ENCODE data around the gene TMEM8B.
A peak's percentile ranks its signal among the peaks of the same experiment; 100 is the strongest.
"Not testable (repeated sequence)": the region's sequence is repeated elsewhere in the genome, so short reads cannot be mapped to it uniquely, and the experiment has no call there.

The TMEM8B gene

DNA sequence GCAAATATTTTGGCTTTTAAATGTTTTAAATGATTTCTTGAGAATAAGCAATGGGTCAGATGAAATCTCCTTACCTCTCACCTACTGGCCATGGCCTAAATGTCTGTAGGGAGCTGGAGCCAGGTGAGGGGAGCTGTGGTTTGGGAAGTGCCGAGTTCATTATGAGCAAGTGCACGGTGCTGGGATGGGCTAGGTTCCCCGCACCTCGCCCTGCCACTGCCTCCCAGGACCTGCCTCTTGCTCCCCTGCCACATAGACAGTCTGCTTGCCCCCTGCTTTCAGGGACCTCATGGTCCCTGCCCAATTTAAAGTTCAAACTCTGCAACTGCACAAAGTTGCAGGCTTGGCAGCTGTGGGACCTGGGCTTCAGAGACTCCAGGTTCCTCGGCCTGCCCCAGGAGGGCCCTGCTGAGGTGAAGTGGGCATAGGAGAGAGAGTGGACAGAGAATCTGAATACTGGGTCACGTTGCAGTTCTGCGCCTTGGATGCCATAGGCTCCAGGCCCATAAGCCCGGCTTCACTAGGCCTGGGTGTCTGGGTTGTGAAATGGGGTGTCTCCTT is 35.7 kb downstream of the TMEM8B start:
- DNase-seq (ENCODE audit: low read depth): no peak

DNA sequence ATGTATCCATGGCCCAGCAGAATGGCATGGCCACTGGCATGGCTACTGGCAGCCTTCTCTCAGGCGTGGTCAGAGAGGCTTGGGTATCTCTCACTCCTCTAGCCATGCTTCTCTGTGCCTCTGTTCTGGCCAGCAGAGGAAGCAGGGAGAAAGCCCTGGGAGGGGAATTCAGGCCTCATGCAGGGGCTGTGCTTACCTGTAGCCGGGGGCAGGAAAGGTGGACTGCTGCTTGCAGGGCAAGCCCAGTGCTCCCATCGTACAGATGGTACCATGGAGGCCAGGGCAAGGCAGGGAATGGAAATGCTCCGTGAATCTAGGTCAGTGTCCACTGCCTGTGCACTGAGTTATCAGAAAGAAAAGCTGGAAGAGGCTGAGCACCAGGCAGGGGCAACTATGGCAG is 38.5 kb downstream of the TMEM8B start:
- DNase-seq (ENCODE audit: low read depth): no peak

DNA sequence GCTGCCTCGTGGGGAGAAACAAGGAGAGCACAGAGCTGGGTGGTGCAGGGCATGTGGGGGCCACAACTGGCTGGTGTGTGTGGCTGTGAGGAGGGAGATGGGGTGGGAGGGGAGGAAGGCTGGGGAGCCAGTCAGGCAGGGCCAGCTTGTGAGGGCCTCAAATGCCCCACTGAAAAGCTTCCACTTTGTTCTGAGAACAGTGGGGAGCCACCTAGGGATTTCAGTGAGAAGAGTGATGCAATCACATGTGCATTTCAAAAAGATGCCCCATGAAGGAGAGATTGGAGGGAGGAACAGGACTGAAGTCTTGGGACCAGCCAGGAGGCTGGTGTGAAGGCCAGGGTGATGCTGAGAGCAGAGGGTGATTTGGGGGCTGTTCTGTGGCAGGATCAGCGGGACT is 39.9 kb downstream of the TMEM8B start:
- no peak for DNase-seq (ENCODE audit: low read depth)

DNA sequence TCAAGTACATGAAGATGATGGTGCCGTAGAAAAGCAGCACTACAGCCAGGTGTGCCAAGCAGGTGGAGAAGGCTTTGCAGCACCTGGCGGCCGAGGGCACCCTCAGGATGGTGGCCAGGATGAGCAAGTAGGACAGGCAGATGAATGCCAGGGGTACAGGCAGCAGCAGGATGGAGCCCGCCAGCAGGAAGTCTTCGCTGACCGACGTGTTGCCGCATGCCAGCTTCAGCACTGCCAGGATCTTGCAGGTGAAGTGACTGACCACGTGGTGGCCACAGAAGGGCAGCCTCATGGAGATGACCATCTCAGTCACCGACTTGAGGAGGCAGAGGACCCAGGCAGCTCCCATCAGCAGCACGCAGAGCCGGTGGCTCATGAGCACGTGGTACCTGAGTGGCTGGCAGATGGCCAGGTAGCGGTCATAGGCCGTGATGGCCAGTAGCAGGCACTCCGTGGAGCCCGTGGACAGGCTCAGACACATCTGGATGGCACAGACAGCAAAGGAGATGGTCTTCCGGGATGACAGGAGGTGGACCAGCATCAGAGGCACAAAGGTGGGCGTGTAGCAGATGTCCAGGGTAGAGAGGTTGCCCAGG is 40.7 kb downstream of the TMEM8B start:
- DNase-seq (ENCODE audit: low read depth): no peak

DNA sequence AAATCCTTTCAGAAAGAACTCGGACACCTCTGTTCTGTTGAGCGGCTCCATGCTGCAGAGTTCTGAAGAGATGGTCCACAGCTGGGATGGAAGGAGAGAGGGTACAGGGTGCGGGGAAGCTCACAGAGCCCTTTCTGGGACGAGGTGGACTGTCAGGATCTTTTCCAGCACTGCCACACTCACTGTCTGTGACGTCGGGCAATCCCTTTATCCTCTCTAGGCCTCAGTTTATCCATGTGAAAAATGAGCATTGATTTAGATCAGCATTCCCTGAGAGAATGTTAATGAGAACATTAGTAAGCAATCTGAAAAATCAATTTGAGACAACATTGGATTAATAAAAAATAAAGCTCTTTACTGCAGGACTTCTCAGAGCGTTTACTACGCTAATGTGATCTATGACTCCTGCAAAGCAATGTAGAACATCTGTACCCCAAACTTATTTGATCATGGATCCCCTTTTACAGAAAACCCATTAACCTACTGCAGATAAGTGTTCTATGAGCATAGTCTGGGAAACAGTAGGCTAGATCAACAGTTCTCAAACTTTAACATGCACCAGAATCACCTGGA is 41.4 kb downstream of the TMEM8B start, which contains the start of gene OR13J1:
Gene OR13J1, minus strand, starts transcription at position 51 of the 573 bp plus-strand sequence. Its CDS starts 0 bp downstream, at position 51.
- no peak for DNase-seq (ENCODE audit: low read depth)

DNA sequence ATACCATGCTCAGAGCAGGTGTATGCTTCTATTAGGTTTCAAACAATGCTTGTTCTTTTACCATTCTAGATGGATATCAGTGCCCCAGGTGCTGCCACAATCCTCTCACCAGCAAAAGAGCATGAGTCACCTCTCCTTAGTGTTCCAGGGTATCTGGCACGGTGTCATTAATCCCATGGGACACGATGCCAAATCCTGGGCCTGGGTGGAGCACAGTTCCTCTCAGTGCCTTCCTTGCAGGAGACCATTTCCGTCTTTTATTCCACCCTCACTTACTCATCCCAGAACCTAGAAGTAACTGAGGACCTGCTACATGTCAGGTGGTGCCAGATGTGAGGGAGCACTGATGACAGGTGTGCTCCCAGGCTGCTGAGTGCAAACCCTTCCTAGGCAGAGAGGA is 42.5 kb downstream of the TMEM8B start:
- DNase-seq (ENCODE audit: low read depth): no peak

DNA sequence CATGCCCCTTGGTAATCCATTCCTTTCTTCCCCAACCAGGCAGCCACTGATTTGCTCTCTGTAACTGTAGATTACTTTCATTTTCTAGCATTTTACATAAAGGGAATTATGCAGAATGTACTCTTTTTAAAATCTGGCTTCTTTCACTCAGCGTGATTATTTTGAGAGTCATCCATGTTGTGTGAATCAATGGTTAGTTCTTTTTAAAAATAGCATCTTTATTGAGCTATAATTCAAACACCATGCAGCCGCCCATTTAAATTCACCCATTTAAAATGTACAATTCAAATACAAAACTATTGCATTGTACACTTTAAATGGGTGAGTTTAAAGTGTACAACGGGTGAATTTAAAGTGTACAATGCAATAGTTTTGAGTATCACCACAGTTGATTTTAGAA is 43.5 kb downstream of the TMEM8B start:
- DNase-seq (ENCODE audit: low read depth): no peak

DNA sequence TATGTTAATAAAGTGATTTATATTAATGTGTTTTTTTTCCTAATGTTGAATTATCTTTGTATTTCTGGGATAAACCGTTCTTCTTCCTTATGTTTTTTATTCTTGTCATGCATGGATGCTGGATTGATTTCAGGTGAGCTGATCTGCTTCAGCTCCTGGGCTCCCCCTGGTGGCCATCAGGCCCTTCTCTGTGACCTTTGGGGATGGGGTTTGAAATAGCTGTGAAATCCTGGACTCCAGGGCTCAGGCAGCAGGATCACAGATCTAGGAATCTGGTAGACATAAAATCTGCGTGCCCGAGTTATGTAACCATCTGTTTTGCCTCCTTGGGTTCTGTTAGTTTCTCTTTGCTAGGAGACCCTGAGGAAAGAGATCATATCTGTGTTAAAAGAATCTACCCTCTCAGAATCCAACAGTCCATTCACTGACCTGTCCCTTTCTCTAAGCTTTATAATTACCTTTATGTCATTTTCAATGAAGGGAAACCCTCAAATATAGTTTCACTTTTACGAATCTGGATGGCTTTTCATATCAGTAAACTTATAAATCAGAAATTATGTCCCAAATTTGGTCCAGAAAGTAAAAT is 53.3 kb downstream of the TMEM8B start:
- peak; percentile 60 for DNase-seq (ENCODE audit: low read depth)

DNA sequence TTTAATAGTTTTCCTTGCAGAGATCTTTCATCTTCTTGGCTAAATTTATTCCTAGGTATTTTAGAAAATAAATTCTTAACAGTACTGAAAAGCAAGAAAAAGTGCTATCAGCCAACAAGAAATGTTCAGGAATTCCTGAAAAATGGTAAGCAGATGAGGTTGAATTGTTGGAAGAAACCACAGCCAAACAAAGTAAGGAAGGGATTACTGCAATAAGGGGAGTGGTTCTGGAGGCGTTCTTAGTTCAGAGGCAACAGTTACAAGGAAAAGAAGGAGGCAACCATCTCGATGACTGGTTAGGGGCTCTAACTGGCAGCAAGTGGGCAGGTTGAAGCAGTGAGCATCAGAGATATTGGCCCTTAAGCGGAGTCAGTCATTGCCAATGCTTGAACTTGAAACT is 54.0 kb downstream of the TMEM8B start:
- DNase-seq (ENCODE audit: low read depth): no peak

DNA sequence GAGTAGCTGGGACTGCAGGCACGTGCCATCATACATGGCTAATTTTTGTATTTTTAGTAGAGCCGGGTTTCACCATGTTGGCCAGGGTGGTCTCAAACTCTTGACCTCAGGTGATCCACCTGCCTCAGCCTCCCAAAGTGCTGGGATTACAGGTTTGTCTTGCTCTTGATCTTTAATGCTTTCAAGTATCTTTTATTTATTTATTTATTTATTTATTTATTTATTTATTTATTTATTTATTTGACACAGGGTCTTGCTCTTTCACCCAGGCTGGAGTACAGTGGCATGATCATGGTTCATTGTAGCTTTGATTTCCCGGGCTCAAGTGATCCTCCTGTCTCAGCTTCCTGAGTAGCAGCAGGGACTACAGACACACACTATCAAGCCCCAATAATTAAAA is 55.9 kb downstream of the TMEM8B start:
- not testable (repeated sequence) for DNase-seq (ENCODE audit: low read depth)

DNA sequence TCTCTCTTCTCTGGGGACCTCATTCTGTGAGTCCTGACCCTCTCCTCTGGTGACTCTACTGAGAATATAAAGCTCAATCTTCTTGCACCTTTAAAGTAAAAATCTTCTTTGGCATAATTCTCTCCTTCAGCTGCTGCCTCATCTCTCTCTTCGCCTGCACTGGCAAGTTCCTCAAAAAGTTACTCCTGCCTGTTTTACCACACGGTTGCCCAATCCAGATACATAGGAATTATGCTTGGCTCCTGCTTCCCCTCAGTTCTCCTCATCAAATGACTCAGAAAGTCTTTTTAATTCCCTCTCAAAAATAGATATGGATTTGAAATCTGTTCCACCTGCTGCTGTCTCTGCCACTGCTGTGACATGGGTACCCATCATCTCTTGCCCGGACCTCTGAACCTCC is 62.6 kb downstream of the TMEM8B start:
- DNase-seq (ENCODE audit: low read depth): peak; percentile 41

DNA sequence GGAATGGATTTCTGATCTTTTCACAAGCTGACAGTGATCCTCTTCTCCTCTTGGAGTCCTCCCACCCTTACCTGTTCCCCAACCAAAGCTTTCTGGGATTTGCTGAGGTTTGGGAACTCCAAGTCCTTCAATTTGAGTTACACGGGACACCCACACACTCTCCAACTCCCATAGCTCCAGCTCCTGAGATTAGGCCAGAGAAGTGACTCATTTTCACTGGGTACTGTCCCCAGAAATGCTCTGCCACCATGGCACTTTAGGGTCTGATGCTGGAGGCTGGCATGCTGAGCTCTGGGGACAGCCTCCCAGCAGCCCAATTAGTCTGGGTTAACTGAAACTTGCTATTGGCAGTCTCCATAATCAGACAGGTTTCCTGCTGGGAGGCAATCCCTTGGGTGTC is 63.0 kb downstream of the TMEM8B start:
- no peak for DNase-seq (ENCODE audit: low read depth)

DNA sequence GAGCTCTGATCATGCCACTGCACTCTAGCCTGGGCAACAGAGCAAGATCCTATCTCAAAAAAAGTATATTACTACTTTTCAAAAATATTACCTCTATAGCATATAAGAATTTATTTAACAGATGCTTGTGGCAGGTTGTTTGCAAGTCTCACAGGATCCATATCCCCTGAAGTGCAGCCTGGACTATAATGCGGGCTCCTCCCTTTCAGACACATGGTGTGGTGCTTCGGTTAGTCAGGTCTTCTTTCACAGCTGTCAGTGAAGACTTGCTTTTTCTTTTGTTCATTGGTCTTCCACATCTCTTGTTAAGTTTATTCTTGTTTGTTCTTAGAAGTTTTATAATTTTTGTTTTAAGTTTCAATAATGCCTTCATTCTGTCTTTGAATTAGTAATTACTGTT is 67.5 kb downstream of the TMEM8B start:
- DNase-seq (ENCODE audit: low read depth): no peak

DNA sequence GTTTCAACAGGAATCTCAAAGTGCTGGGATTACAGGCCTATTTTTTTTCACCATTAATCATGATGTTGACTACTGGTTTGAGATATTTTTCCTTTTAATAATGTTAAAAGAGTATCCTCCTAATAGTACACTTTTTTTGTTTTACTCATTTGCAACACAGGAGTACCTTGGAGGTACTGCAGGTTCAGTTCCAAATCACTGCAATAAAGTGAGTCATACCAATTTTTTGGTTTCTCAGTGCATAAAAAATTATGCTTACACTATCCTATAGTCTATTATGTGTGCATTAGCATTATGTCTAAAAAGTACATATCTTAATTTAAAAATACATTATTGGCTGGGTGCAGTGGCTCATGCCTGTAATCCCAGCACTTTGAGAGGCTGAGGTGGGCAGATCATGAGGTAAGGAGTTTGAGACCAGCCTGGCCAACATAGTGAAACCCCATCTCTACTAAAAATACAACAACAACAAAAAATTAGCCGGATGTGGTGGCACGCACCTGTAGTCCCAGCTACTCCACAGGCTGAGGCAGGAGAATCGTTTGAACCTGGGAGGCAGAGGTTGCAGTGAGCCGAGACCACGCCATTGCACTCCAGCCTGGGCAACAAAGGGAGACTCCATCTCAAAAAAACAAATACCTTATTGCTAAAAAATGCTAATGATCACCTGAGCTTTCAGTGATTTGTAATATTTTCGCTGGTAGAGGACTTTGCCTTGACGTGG is 68.5 kb downstream of the TMEM8B start:
- DNase-seq (ENCODE audit: low read depth): not testable (repeated sequence)

DNA sequence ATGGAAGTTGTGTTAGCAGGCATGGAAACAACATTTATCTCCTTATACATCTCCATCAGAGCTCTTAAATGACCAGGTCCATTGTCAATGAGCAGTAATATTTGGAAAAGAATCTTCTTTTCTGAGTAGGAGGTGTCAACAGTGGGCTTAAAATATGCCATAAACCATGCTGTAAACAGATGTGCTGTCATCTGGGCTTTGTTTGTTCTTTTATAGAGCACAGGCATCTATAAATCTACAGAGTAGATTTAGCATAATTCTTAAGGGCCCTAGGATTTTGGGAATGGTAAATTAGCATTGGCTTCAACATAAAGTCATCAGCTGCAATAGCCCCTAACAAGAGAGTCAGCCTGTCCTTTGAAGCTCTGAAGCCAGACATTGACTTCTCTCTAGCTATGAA is 69.3 kb downstream of the TMEM8B start:
- DNase-seq (ENCODE audit: low read depth): no peak

DNA sequence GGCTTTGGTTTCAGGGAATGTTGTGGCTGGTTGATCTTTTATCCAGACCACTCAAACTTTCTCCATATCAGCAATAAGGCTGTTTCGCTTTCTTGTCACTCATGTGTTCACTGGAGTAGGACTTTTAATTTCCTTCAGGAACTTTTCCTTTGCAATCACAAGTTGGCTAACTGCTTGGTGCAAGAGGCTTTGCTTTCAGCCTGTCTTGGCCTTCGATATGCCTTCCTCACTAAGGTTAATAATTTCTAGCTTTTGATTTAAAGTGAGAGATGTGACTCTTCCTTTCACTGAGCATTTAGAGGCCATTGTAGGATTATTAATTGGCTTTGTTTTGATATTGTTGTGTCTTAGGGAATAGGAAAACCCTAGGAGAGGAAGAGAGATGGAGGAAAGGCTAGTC is 70.0 kb downstream of the TMEM8B start:
- no peak for DNase-seq (ENCODE audit: low read depth)

DNA sequence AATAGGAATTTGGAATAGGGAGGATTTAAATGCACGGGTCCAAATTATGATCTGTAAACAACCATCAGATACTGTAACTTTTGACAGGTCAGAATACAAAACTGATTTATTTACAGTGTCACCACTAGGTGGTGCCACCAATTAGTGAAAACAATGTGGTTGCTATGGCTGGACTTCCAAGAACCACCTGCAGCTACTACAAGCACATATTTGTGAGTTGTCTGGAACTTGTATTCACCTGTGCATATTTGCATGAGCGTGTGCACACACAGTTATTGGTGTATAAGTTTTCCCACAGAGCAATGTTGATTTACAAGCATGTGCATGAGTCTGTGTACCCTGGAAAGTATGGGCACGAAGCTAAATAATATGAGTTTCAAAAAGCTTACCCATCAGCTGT is 74.0 kb downstream of the TMEM8B start:
- DNase-seq (ENCODE audit: low read depth): peak; percentile 29

DNA sequence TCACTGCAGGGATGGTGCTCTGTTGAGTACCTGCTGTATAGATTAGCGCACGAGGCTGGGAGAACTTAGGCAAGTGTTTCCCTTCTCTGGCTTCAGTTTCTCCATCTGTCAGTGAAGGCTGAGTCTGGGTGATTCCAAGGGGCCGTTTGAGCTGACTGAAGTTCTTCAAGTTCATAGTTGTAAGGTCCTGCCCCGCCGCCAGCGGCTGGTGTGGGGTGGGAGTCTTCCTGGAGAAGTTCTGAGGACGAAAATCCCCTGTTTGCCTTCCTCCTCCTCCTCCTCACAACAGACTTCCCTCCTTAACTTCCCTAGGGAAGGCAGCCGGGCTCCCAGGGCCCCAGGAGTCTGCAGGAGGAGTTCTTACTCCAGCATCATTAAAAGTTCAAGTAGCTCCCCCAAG is 75.3 kb downstream of the TMEM8B start:
- no peak for DNase-seq (ENCODE audit: low read depth)

DNA sequence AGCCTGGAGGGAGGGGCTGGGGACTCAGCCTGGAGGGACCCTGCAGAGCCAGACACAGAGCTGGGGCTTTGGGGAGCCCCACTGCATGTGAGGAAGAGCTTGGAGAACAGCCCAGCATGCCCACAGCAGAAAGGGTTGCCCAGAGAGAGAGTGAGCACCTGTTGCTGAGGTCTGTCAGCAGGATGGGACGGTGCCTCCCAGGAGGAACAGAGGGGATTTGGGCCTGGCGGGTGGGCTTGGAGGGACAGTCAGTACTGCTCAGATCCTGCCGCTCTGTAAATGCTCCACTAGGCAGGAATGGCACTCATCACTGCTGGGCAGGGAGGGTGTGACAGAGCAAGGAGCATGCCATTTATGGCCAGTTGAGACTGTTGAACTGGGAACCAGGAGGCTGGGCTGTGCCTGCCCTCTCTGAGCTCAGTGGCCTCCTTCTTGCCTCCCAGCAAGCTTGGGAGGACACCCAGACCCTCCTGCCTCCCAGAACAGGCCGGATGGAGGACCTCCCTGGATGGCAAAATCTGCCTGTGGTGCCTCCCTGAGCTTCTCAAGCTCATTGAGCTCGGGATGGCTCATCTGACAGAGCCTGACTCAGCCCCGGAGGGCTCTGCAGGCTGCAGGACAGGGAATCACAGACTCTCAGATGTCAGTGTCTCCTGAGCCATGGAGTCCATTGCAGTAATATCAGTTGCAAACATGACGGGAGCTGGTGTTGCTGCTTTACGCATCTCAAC is 76.2 kb downstream of the TMEM8B start:
- peak; percentile 41 for DNase-seq (ENCODE audit: low read depth)

DNA sequence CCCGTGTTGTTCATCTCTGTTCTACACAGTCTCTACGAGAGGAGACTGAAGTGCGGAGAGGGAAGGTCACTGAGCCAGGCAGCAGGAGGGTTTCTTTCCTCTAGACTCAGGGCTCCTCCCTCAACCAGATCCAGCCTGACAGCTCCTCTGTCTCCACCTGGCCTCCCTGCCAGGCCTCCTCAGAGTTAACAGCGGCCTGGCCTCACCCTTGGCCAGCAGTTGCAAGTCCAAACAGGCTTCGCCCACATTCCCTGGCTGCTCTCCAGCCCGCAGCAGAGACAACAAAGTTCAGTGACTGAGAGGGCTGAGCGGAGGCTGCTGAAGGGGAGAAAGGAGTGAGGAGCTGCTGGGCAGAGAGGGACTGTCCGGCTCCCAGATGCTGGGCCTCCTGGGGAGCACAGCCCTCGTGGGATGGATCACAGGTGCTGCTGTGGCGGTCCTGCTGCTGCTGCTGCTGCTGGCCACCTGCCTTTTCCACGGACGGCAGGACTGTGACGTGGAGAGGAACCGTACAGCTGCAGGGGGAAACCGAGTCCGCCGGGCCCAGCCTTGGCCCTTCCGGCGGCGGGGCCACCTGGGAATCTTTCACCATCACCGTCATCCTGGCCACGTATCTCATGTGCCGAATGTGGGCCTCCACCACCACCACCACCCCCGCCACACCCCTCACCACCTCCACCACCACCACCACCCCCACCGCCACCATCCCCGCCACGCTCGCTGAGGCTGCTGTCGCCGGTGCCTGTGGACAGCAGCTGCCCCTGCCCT is 77.1 kb downstream of the TMEM8B start, which contains the start of gene HRCT1:
Gene HRCT1, plus strand, starts transcription at position 291 of the 768 bp plus-strand sequence. Its CDS starts 86 bp downstream, at position 377.
- DNase-seq (ENCODE audit: low read depth): peak; percentile 93

All from stromal cell of bone marrow (primary cell).